SK-N-SH treated with all-trans-retinoic acid at 6 μM for 48 hours (cell line): ENCODE results near the gene AAK1.

Source experiments
- ATAC-seq: fragments of 200-7000 bp; cut with Tn5 transposase; 3 replicates; pipeline ENCODE4 v1.9.1; 2020; ENCODE audit warnings: mild to moderate bottlenecking, moderate library complexity
- ARNTL ChIP-seq: fragments of 450-650 bp; formaldehyde crosslinking; IDR thresholded peaks from 2 replicates; pipeline ENCODE4 v1.5.0; 2020; ENCODE audit warnings: low read depth, mild to moderate bottlenecking, moderate library complexity, borderline replicate concordance
- CREB5 ChIP-seq: fragments of 250-450 bp; sonication (Bioruptor Pico); IDR thresholded peaks from 2 replicates; pipeline ENCODE4 v1.5.1; 2020; ENCODE audit warnings: low read depth, mild to moderate bottlenecking, moderate library complexity
- CSDC2 ChIP-seq: fragments of 250-450 bp; sonication (Bioruptor Pico); IDR thresholded peaks from 2 replicates; pipeline ENCODE4 v1.5.0; 2020; ENCODE audit warnings: mild to moderate bottlenecking, moderate library complexity
- CSRNP3 ChIP-seq: fragments of 250-450 bp; sonication (Bioruptor Pico); IDR thresholded peaks from 2 replicates; pipeline ENCODE4 v1.5.1; 2021; ENCODE audit warnings: mild to moderate bottlenecking, moderate library complexity
- ISL1 ChIP-seq: fragments of 250-450 bp; sonication (Bioruptor Pico); IDR thresholded peaks from 2 replicates; pipeline ENCODE4 v2.1.2; 2022; ENCODE audit warnings: mild to moderate bottlenecking, moderate library complexity
- OSR1 ChIP-seq: fragments of 250-450 bp; sonication (Bioruptor Pico); IDR thresholded peaks from 2 replicates; pipeline ENCODE4 v1.8.0; 2022; ENCODE audit warnings: moderate library complexity, mild to moderate bottlenecking, inconsistent platforms
- PATZ1 ChIP-seq: fragments of 250-450 bp; sonication (Bioruptor Pico); IDR thresholded peaks from 2 replicates; pipeline ENCODE4 v1.8.0; 2020; ENCODE audit warnings: mild to moderate bottlenecking, moderate library complexity, borderline replicate concordance
- POU6F1 ChIP-seq: fragments of 250-450 bp; sonication (Bioruptor Pico); IDR thresholded peaks from 2 replicates; pipeline ENCODE4 v1.8.0; 2021; ENCODE audit warnings: low read depth, mild to moderate bottlenecking, moderate library complexity, borderline replicate concordance
- PPARA ChIP-seq: fragments of 250-450 bp; sonication (Bioruptor Pico); IDR thresholded peaks from 2 replicates; pipeline ENCODE4 v1.5.0; 2020; ENCODE audit warnings: mild to moderate bottlenecking, borderline replicate concordance
- RARB ChIP-seq: fragments of 250-450 bp; sonication (Bioruptor Pico); IDR thresholded peaks from 2 replicates; pipeline ENCODE4 v1.8.0; 2021; ENCODE audit warnings: mild to moderate bottlenecking, moderate library complexity
- SNAI2 ChIP-seq: fragments of 250-450 bp; sonication (Bioruptor Pico); IDR thresholded peaks from 2 replicates; pipeline ENCODE4 v1.5.0; 2020; ENCODE audit warnings: mild to moderate bottlenecking, moderate library complexity
- TCF4 ChIP-seq: fragments of 250-450 bp; sonication (Bioruptor Pico); IDR thresholded peaks from 2 replicates; pipeline ENCODE4 v1.8.0; 2021; ENCODE audit warnings: mild to moderate bottlenecking, moderate library complexity, borderline replicate concordance
- TOX ChIP-seq: fragments of 250-450 bp; sonication (Bioruptor Pico); IDR thresholded peaks from 2 replicates; pipeline ENCODE4 v1.8.0; 2021; ENCODE audit warnings: mild to moderate bottlenecking, moderate library complexity, borderline replicate concordance
- TSHZ2 ChIP-seq: fragments of 250-450 bp; sonication (Bioruptor Pico); IDR thresholded peaks from 2 replicates; pipeline ENCODE4 v1.5.0; 2020; ENCODE audit warnings: mild to moderate bottlenecking, moderate library complexity
- ZC3H10 ChIP-seq: fragments of 250-450 bp; sonication (Bioruptor Pico); IDR thresholded peaks from 2 replicates; pipeline ENCODE4 v1.5.1; 2021; ENCODE audit warnings: mild to moderate bottlenecking, moderate library complexity
- ZFP3 ChIP-seq: fragments of 250-450 bp; sonication (Bioruptor Pico); IDR thresholded peaks from 2 replicates; pipeline ENCODE4 v1.5.0; 2020; ENCODE audit warnings: mild to moderate bottlenecking, moderate library complexity
- ZFP30 ChIP-seq: fragments of 450-650 bp; formaldehyde crosslinking; IDR thresholded peaks from 2 replicates; pipeline ENCODE4 v1.5.0; 2022; ENCODE audit warnings: mild to moderate bottlenecking, moderate library complexity
- ZNF565 ChIP-seq: fragments of 450-650 bp; formaldehyde crosslinking; conservative IDR thresholded peaks from 2 replicates; pipeline ENCODE4 v1.5.0; 2020; ENCODE audit warnings: low read depth, mild to moderate bottlenecking, moderate library complexity
- ZNF70 ChIP-seq: fragments of 450-650 bp; formaldehyde crosslinking; IDR thresholded peaks from 2 replicates; pipeline ENCODE4 v1.5.0; 2020; ENCODE audit warnings: mild to moderate bottlenecking, moderate library complexity
- ZNF8 ChIP-seq: fragments of 450-650 bp; formaldehyde crosslinking; IDR thresholded peaks from 2 replicates; pipeline ENCODE4 v1.5.0; 2020; ENCODE audit warnings: mild to moderate bottlenecking, moderate library complexity

Gene AAK1

GRCh38 chr2:69589973-69590652, 53.4 kb downstream of the AAK1 start:
- TF ChIP-seq POU6F1 (CRISPR knock-in tag) (no peak), ZNF8 (CRISPR knock-in tag) (no peak), ZC3H10 (CRISPR knock-in tag) (no peak), TOX (no peak), ZFP3 (no peak), TSHZ2 (CRISPR knock-in tag) (no peak), OSR1 (no peak), ZNF70 (CRISPR knock-in tag) (no peak)
- TF ChIP-seq, all 23 proteins: peak for 0
- peak; percentile 72 for ATAC-seq

GRCh38 chr2:69588945-69589344, 54.6 kb downstream of the AAK1 start:
- TF ChIP-seq ISL1 (no peak), ARNTL (CRISPR knock-in tag) (no peak), OSR1 (no peak), ZNF8 (CRISPR knock-in tag) (no peak), ZNF70 (CRISPR knock-in tag) (no peak), ZNF565 (no peak)
- no peak for ATAC-seq

GRCh38 chr2:69588403-69588802, 55.1 kb downstream of the AAK1 start:
- TF ChIP-seq ZNF70 (CRISPR knock-in tag) = no peak
- TF ChIP-seq POU6F1 (CRISPR knock-in tag) = no peak
- TF ChIP-seq PPARA (CRISPR knock-in tag) = no peak
- TF ChIP-seq ISL1 = no peak
- no peak for TF ChIP-seq CSDC2 (CRISPR knock-in tag)
- TF ChIP-seq ZC3H10 (CRISPR knock-in tag) = no peak
- TF ChIP-seq PATZ1 (CRISPR knock-in tag) = no peak
- no peak for TF ChIP-seq RARB (CRISPR knock-in tag)
- TF ChIP-seq SNAI2 (CRISPR knock-in tag) = no peak
- TF ChIP-seq TCF4 (CRISPR knock-in tag) = no peak
- TF ChIP-seq ZNF565 = no peak
- TF ChIP-seq ZFP30 (CRISPR knock-in tag) = no peak
- TF ChIP-seq ARNTL (CRISPR knock-in tag) = no peak
- TF ChIP-seq CREB5 (CRISPR knock-in tag) = no peak
- TF ChIP-seq CSRNP3 (CRISPR knock-in tag) = no peak
- TF ChIP-seq ZNF8 (CRISPR knock-in tag) = no peak
- TF ChIP-seq OSR1 = no peak
- no peak for ATAC-seq
